H9 (cell line): Measurements from ENCODE around the gene GRID1. TPM values are rescaled to one million over a fixed set of nuclear protein-coding genes. Genes with fewer than 3 reads are reported as not detected.

Experiments
- DNase-seq: peaks from one replicate; pipeline ENCODE4 v3.0.0-alpha.2; 2017
- H2AFZ ChIP-seq: one replicate; pipeline ENCODE4 v1.6.1; 2013; ENCODE audit warnings: mild to moderate bottlenecking, low read length, control low read depth, moderate library complexity
- H2AK5ac ChIP-seq: 2 replicates; pipeline ENCODE4 v1.6.1; 2013; ENCODE audit warnings: low read length, control low read depth, mixed read lengths; ENCODE audit not compliant: insufficient read length
- H2BK120ac ChIP-seq: one replicate; pipeline ENCODE4 v1.6.1; 2013; ENCODE audit warnings: low read depth, mild to moderate bottlenecking, low read length, control low read depth, inconsistent platforms; ENCODE audit not compliant: poor library complexity, severe bottlenecking
- H2BK12ac ChIP-seq: 2 replicates; pipeline ENCODE4 v1.6.1; 2013; ENCODE audit warnings: low read length, control low read depth, mixed read lengths, low read depth; ENCODE audit not compliant: insufficient read length
- H2BK15ac ChIP-seq: 2 replicates; pipeline ENCODE4 v1.6.1; 2013; ENCODE audit warnings: low read depth, low read length, control low read depth
- H2BK20ac ChIP-seq: one replicate; pipeline ENCODE4 v1.6.1; 2013; ENCODE audit warnings: low read depth, mild to moderate bottlenecking, low read length, control low read depth, inconsistent platforms; ENCODE audit not compliant: poor library complexity, severe bottlenecking
- H2BK5ac ChIP-seq: 2 replicates; pipeline ENCODE4 v1.6.1; 2013; ENCODE audit warnings: low read length, control low read depth, mixed read lengths; ENCODE audit not compliant: insufficient read length
- H3K14ac ChIP-seq: 2 replicates; pipeline ENCODE4 v1.6.1; 2013; ENCODE audit warnings: low read length, control low read depth; ENCODE audit not compliant: insufficient read depth
- H3K18ac ChIP-seq: 2 replicates; pipeline ENCODE4 v1.6.1; 2013; ENCODE audit warnings: low read depth, mild to moderate bottlenecking, mixed read lengths, low read length, control low read depth; ENCODE audit not compliant: insufficient read length
- H3K23ac ChIP-seq: 2 replicates; pipeline ENCODE4 v1.6.1; 2013; ENCODE audit warnings: low read length, control low read depth, mixed read lengths, low read depth; ENCODE audit not compliant: insufficient read length
- H3K23me2 ChIP-seq: 2 replicates; pipeline ENCODE4 v1.6.1; 2013; ENCODE audit warnings: low read depth, mild to moderate bottlenecking, mixed read lengths, low read length, control low read depth; ENCODE audit not compliant: insufficient read length, poor library complexity, severe bottlenecking
- H3K27ac ChIP-seq: 2 replicates; pipeline ENCODE4 v1.5.1; 2013; ENCODE audit warnings: low read length, control low read depth, mixed read lengths, low read depth; ENCODE audit not compliant: insufficient read length
- H3K27me3 ChIP-seq: 2 replicates; pipeline ENCODE4 v1.6.1; 2013; ENCODE audit warnings: low read length, control low read depth, inconsistent platforms; ENCODE audit not compliant: insufficient read depth
- H3K4ac ChIP-seq: 2 replicates; pipeline ENCODE4 v1.6.1; 2013; ENCODE audit warnings: low read depth, mild to moderate bottlenecking, control low read depth, inconsistent platforms, low read length, moderate library complexity
- H3K4me1 ChIP-seq: 2 replicates; pipeline ENCODE4 v1.6.1; 2013; ENCODE audit warnings: low read length, control low read depth, inconsistent platforms; ENCODE audit not compliant: insufficient read depth
- H3K4me2 ChIP-seq: 2 replicates; pipeline ENCODE4 v1.6.1; 2013; ENCODE audit warnings: low read length, control low read depth, mixed read lengths; ENCODE audit not compliant: insufficient read length, insufficient read depth
- H3K56ac ChIP-seq: 2 replicates; pipeline ENCODE4 v1.6.1; 2013; ENCODE audit warnings: low read depth, mild to moderate bottlenecking, mixed read lengths, low read length, control low read depth; ENCODE audit not compliant: insufficient read length
- H3K79me1 ChIP-seq: 2 replicates; pipeline ENCODE4 v1.6.1; 2013; ENCODE audit warnings: low read depth, mild to moderate bottlenecking, moderate library complexity, low read length, control low read depth, inconsistent platforms; ENCODE audit not compliant: insufficient read depth, poor library complexity, severe bottlenecking
- H3K79me2 ChIP-seq: 2 replicates; pipeline ENCODE4 v1.6.1; 2013; ENCODE audit warnings: low read length, control low read depth, inconsistent platforms; ENCODE audit not compliant: insufficient read depth
- H3K9ac ChIP-seq: 2 replicates; pipeline ENCODE4 v1.6.1; 2013; ENCODE audit warnings: low read length, control low read depth, mixed read lengths; ENCODE audit not compliant: insufficient read length; ENCODE audit errors: extremely low read depth
- H3K9me3 ChIP-seq: one replicate; pipeline ENCODE4 v1.6.1; 2013; ENCODE audit warnings: low read depth, low read length, inconsistent platforms; ENCODE audit not compliant: control insufficient read depth
- H3T11ph ChIP-seq: one replicate; pipeline ENCODE4 v1.6.1; 2013; ENCODE audit warnings: mild to moderate bottlenecking, low read length, control low read depth, inconsistent platforms
- H4K20me1 ChIP-seq: one replicate; pipeline ENCODE4 v1.6.1; 2013; ENCODE audit not compliant: control insufficient read depth, insufficient read length, insufficient read depth
- H4K5ac ChIP-seq: 2 replicates; pipeline ENCODE4 v1.6.1; 2013; ENCODE audit warnings: low read depth, mild to moderate bottlenecking, mixed read lengths, low read length, control low read depth; ENCODE audit not compliant: insufficient read length
- H4K8ac ChIP-seq: replicated peaks from 2 replicates; pipeline ENCODE4 v1.6.1; 2013; ENCODE audit warnings: low read length, control low read depth, mixed read lengths, low read depth; ENCODE audit not compliant: insufficient read length
- H4K91ac ChIP-seq: 2 replicates; pipeline ENCODE4 v1.6.1; 2013; ENCODE audit warnings: low read depth, mild to moderate bottlenecking, moderate library complexity, mixed read lengths, low read length, control low read depth; ENCODE audit not compliant: insufficient read length
- H3K27ac Mint-ChIP-seq, 3 experiments: 2 replicates in 2 of 3; 3 replicates in 1 of 3; pipeline ENCODE4 v1.8.0; 2020 to 2021; ENCODE audit warnings: mixed read lengths in 3 of 3, mild to moderate bottlenecking in 1 of 3, moderate library complexity in 1 of 3
- H3K27me3 Mint-ChIP-seq: 2 replicates; pipeline ENCODE4 v1.8.0; 2021; ENCODE audit warnings: low read depth, mild to moderate bottlenecking, moderate library complexity, mixed read lengths
- H3K36me3 Mint-ChIP-seq, 3 experiments: 2 replicates in 2 of 3; 3 replicates in 1 of 3; pipeline ENCODE4 v1.8.0; 2020 to 2021; ENCODE audit warnings: low read depth in 3 of 3, mixed read lengths in 3 of 3; ENCODE audit not compliant: insufficient read depth in 1 of 3
- H3K4me1 Mint-ChIP-seq, 2 experiments: 2 replicates each; pipeline ENCODE4 v1.8.0; 2020; ENCODE audit warnings: mixed read lengths in 2 of 2
- H3K4me3 Mint-ChIP-seq, 2 experiments: 2 replicates in 1 of 2; 3 replicates in 1 of 2; pipeline ENCODE4 v1.8.0; 2020 to 2021; ENCODE audit warnings: mild to moderate bottlenecking in 2 of 2, mixed read lengths in 2 of 2, moderate library complexity in 1 of 2
- H3K9me3 Mint-ChIP-seq, 2 experiments: 2 replicates in 1 of 2; 3 replicates in 1 of 2; pipeline ENCODE4 v1.8.0; 2020; ENCODE audit warnings: mild to moderate bottlenecking in 2 of 2, mixed read lengths in 2 of 2, moderate library complexity in 1 of 2
- CTCF ChIP-seq: fragments of 200-600 bp; sonication (generic); conservative IDR thresholded peaks from 3 replicates; pipeline ENCODE4 v1.8.0; 2021; ENCODE audit warnings: antibody characterized with exemption, mild to moderate bottlenecking
- WGBS: extraction: QIAGEN DNeasy Blood & Tissue Kit; methylation state at CpG from one replicate; pipeline ENCODE4 v1.1.7; 2013; ENCODE audit warnings: missing lambda C conversion rate, low lambda C conversion rate, mixed read lengths; ENCODE audit not compliant: insufficient read length; ENCODE audit errors: extremely low coverage; 5-methylcytosine and 5-hydroxymethylcytosine counted together
- total RNA-seq: library from RNA; stranded (reverse); gene quantifications from 2 replicates; pipeline ENCODE4 v1.2.1, GENCODE V29; 2021

The GRID1 gene
- total RNA-seq, 1 experiment from 2014 or later: 0.35 TPM

- Histone ChIP-seq H2BK120ac (no peak overlapping the region), H2BK20ac (no peak overlapping the region), H2AFZ (no peak overlapping the region), H3K14ac (no peak overlapping the region), H4K91ac (no peak overlapping the region), H2AK5ac (no peak overlapping the region), H3K79me1 (no peaks in the 10 kb centered on the region), H3K79me2 (no peaks in the 10 kb centered on the region), H3K4me2 (no peak overlapping the region), H3K9me3 (no peaks in the 10 kb centered on the region), H3K23me2 (no peaks in the 10 kb centered on the region), H2BK15ac (no peak overlapping the region), H3K23ac (no peak overlapping the region), H4K20me1 (no peaks in the 10 kb centered on the region), H3K9ac (no peak overlapping the region), H2BK5ac (no peak overlapping the region), H4K5ac (no peak overlapping the region), H3K4ac (no peak overlapping the region), H3K27me3 (no peaks in the 10 kb centered on the region), H3K18ac (no peak overlapping the region), H2BK12ac (no peak overlapping the region), H4K8ac (no peak overlapping the region), H3K27ac (no peak overlapping the region), H3T11ph (no peak overlapping the region), H3K56ac (no peak overlapping the region), H3K4me1 (no peaks in the 10 kb centered on the region)
- H3K27ac Mint-ChIP-seq: no peak overlapping the region
- no peak overlapping the region for H3K4me3 Mint-ChIP-seq
- H3K36me3 Mint-ChIP-seq: no peaks in the 10 kb centered on the region
- 0 out of 5 replicates have a peak, but pooled peaks cover 0 to 6% of the 10 kb centered on the region in 2 experiments for H3K9me3 Mint-ChIP-seq
- no peaks in the 10 kb centered on the region for H3K27me3 Mint-ChIP-seq
- H3K4me1 Mint-ChIP-seq: no peaks in the 10 kb centered on the region
- WGBS: no CpG with 5 or more reads among the region's 4 CpGs
- DNase-seq: no peak
- no peak for TF ChIP-seq CTCF
Observed at GRCh38 chr10:85713885-85714284, 652.7 kb downstream of the GRID1 start.
